Neural cell (in vitro differentiated cells): ENCODE measurements around the gene DBF4B. TPM values are rescaled to one million over a fixed set of nuclear protein-coding genes. Genes with fewer than 3 reads are reported as not detected.

ENCODE experiments used
- H2AFZ ChIP-seq: fragments of 200-600, 300-800 bp; sonication (generic), shearing (Covaris generic); 2 replicates; pipeline ENCODE4 v1.6.0; 2014; ENCODE audit warnings: low read depth, mild to moderate bottlenecking, antibody characterized with exemption, low read length, moderate library complexity
- H3F3A ChIP-seq: fragments of 200-600 bp; shearing (Covaris generic); 2 replicates; pipeline ENCODE4 v1.6.1; 2016; ENCODE audit warnings: mild to moderate bottlenecking, moderate library complexity, mixed read lengths, antibody characterized with exemption, low read length; ENCODE audit not compliant: insufficient read depth, poor library complexity, severe bottlenecking
- H3K27ac ChIP-seq: fragments of 200-600, 300-800 bp; sonication (generic), shearing (Covaris generic); 2 replicates; pipeline ENCODE4 v1.5.1; 2014; ENCODE audit warnings: mild to moderate bottlenecking, low read length, moderate library complexity
- H3K27me3 ChIP-seq: fragments of 300-800, 200-600 bp; sonication (generic), shearing (Covaris generic); 2 replicates; pipeline ENCODE4 v1.6.0; 2014; ENCODE audit warnings: mild to moderate bottlenecking, low read depth, low read length, moderate library complexity; ENCODE audit not compliant: insufficient read depth
- H3K36me3 ChIP-seq: fragments of 300-800, 200-600 bp; sonication (generic), shearing (Covaris generic); 2 replicates; pipeline ENCODE4 v1.5.1; 2014; ENCODE audit warnings: mild to moderate bottlenecking, antibody characterized with exemption, low read length, moderate library complexity; ENCODE audit not compliant: insufficient read depth
- H3K4me2 ChIP-seq: fragments of 300-800, 200-600 bp; sonication (generic), shearing (Covaris generic); 2 replicates; pipeline ENCODE4 v1.6.0; 2014; ENCODE audit warnings: mild to moderate bottlenecking, low read length
- H3K4me3 ChIP-seq: fragments of 300-800, 200-600 bp; sonication (generic), shearing (Covaris generic); 2 replicates; pipeline ENCODE4 v1.5.1; 2014; ENCODE audit warnings: mild to moderate bottlenecking, low read length, moderate library complexity
- H3K79me2 ChIP-seq: fragments of 200-600 bp; shearing (Covaris generic); replicated peaks from 2 replicates; pipeline ENCODE4 v1.6.0; 2014; ENCODE audit warnings: mild to moderate bottlenecking, low read length, moderate library complexity; ENCODE audit not compliant: insufficient read depth
- H3K9ac ChIP-seq: fragments of 300-800, 200-600 bp; sonication (generic), shearing (Covaris generic); 2 replicates; pipeline ENCODE4 v1.6.1; 2016; ENCODE audit warnings: mild to moderate bottlenecking, low read length, mixed read lengths
- H3K9me2 ChIP-seq: fragments of 200-600 bp; shearing (Covaris generic); 2 replicates; pipeline ENCODE4 v1.6.1; 2016; ENCODE audit warnings: mild to moderate bottlenecking, low read length, mixed read lengths; ENCODE audit not compliant: insufficient read depth
- H3K9me3 ChIP-seq: fragments of 200-600, 300-800 bp; sonication (generic), shearing (Covaris generic); 2 replicates; pipeline ENCODE4 v1.6.1; 2016; ENCODE audit warnings: mild to moderate bottlenecking, mixed run types, low read length, moderate library complexity, mixed read lengths
- H4K20me1 ChIP-seq: fragments of 200-600 bp; shearing (Covaris generic); 2 replicates; pipeline ENCODE4 v1.6.1; 2016; ENCODE audit warnings: mild to moderate bottlenecking, mixed run types; ENCODE audit not compliant: insufficient read depth
- CTCF ChIP-seq: fragments of 450-650 bp; IDR thresholded peaks from 2 replicates; pipeline ENCODE4 v1.5.1; 2014; ENCODE audit warnings: antibody characterized with exemption, mild to moderate bottlenecking, moderate library complexity; ENCODE audit not compliant: poor library complexity, severe bottlenecking
- EP300 ChIP-seq: fragments of 450-650 bp; conservative IDR thresholded peaks from 2 replicates; pipeline ENCODE4 v1.6.1; 2014; ENCODE audit warnings: antibody characterized with exemption, mild to moderate bottlenecking, moderate library complexity; ENCODE audit not compliant: poor library complexity, severe bottlenecking
- EZH2 ChIP-seq: fragments of 200-600, 300-800 bp; shearing (Covaris generic), sonication (generic); IDR thresholded peaks from 2 replicates; pipeline ENCODE4 v1.6.1; 2014; ENCODE audit warnings: antibody characterized with exemption, low read length, borderline replicate concordance, mild to moderate bottlenecking; ENCODE audit not compliant: insufficient read depth, poor library complexity, severe bottlenecking
- MXI1 ChIP-seq: fragments of 450-650 bp; conservative IDR thresholded peaks from 2 replicates; pipeline ENCODE4 v1.6.1; 2014; ENCODE audit warnings: antibody characterized with exemption, mild to moderate bottlenecking; ENCODE audit not compliant: poor library complexity, severe bottlenecking
- POLR2AphosphoS5 ChIP-seq: IDR thresholded peaks from 2 replicates; pipeline ENCODE4 v1.6.1; 2012
- RAD21 ChIP-seq: fragments of 450-650 bp; conservative IDR thresholded peaks from 2 replicates; pipeline ENCODE4 v1.6.1; 2014; ENCODE audit warnings: antibody characterized with exemption, mild to moderate bottlenecking, moderate library complexity
- SMC3 ChIP-seq: fragments of 450-650 bp; conservative IDR thresholded peaks from 2 replicates; pipeline ENCODE4 v1.6.1; 2014; ENCODE audit warnings: antibody characterized with exemption, mild to moderate bottlenecking, moderate library complexity; ENCODE audit not compliant: poor library complexity
- TAF1 ChIP-seq: IDR thresholded peaks from 2 replicates; pipeline ENCODE4 v1.6.1; 2012; ENCODE audit warnings: low read depth
- polyA plus RNA-seq: library from polyadenylated mRNA; depleted of rRNA; stranded (reverse); fragments of >200 nt; gene quantifications from 2 replicates; pipeline ENCODE4 v1.2.3, GENCODE V29; 2014
- TF ChIP-seq, protein P1 (sequence below): IDR thresholded peaks from 2 replicates; pipeline ENCODE4 v1.6.1; 2012; ENCODE audit warnings: borderline replicate concordance

The DBF4B gene
- polyA plus RNA-seq, 1 donor from 2014 or later: 10.7 TPM

DNA sequence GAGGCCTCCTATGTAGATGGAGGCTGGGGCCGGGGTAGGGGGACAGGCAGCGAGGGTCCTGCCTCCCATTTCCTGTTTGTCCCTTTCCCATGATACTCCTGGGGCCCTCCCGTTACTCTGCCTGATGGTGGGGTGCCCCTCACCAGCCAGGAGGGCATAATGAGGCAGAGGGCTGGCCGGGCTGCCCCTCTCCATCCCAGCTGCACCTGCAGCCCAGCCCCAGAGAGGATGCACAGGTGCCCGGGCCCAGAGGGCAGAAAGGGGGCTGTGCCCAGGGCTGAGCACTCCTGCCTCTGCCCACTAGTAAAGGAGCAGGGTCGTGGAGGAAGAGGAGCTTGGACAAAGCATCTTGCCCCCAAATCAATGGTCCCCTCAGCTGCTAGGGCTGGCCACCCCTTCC is 60.8 kb downstream of the DBF4B start:
- Histone ChIP-seq H3K27ac (no peak overlapping the region), H3K4me3 (no peak overlapping the region), H4K20me1 (no peaks in the 10 kb centered on the region), H3K79me2 (no peaks in the 10 kb centered on the region), H2AFZ (no peak overlapping the region), H3K27me3 (no peaks in the 10 kb centered on the region), H3K9me3 (no peaks in the 10 kb centered on the region), H3K9ac (no peak overlapping the region), H3K9me2 (no peaks in the 10 kb centered on the region), H3F3A (no peaks in the 10 kb centered on the region), H3K36me3 (no peaks in the 10 kb centered on the region), H3K4me2 (no peak overlapping the region)
- TF ChIP-seq EP300 (no peak), POLR2AphosphoS5 (no peak), SMC3 (no peak), EZH2 (no peak), CTCF (no peak)
- TF ChIP-seq, protein P1, sequence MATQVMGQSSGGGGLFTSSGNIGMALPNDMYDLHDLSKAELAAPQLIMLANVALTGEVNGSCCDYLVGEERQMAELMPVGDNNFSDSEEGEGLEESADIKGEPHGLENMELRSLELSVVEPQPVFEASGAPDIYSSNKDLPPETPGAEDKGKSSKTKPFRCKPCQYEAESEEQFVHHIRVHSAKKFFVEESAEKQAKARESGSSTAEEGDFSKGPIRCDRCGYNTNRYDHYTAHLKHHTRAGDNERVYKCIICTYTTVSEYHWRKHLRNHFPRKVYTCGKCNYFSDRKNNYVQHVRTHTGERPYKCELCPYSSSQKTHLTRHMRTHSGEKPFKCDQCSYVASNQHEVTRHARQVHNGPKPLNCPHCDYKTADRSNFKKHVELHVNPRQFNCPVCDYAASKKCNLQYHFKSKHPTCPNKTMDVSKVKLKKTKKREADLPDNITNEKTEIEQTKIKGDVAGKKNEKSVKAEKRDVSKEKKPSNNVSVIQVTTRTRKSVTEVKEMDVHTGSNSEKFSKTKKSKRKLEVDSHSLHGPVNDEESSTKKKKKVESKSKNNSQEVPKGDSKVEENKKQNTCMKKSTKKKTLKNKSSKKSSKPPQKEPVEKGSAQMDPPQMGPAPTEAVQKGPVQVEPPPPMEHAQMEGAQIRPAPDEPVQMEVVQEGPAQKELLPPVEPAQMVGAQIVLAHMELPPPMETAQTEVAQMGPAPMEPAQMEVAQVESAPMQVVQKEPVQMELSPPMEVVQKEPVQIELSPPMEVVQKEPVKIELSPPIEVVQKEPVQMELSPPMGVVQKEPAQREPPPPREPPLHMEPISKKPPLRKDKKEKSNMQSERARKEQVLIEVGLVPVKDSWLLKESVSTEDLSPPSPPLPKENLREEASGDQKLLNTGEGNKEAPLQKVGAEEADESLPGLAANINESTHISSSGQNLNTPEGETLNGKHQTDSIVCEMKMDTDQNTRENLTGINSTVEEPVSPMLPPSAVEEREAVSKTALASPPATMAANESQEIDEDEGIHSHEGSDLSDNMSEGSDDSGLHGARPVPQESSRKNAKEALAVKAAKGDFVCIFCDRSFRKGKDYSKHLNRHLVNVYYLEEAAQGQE: no peak

DNA sequence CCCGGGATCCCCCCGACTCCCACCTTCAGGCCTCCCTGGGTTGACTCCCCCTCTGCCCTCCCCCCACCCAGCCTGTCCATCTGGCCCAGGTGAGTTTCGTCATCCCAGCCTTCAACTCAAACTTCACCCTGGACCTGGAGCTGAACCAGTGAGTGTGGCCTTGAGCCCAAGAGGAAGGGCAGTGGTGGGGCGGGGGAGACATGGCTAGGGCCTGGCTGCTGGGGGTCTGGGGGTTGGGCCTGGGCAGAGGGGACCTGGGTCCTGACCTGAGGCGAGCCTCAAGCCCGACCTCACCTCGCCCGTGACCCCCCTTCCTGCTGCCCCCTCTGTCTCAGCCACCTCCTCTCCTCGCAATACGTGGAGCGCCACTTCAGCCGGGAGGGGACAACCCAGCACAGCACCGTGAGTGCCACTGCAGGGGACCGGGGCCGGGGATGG is 61.2 kb downstream of the DBF4B start:
- H3K36me3 ChIP-seq: no peaks in the 10 kb centered on the region
- no peak overlapping the region for H2AFZ ChIP-seq
- no peaks in the 10 kb centered on the region for H3F3A ChIP-seq
- H3K4me3 ChIP-seq: no peak overlapping the region
- no peaks in the 10 kb centered on the region for H4K20me1 ChIP-seq
- no peaks in the 10 kb centered on the region for H3K27me3 ChIP-seq
- no peak overlapping the region for H3K27ac ChIP-seq
- H3K4me2 ChIP-seq: no peak overlapping the region
- TF ChIP-seq, protein P1: no peak
- TF ChIP-seq EP300 (no peak), RAD21 (no peak), TAF1 (no peak), EZH2 (no peak), MXI1 (no peak), CTCF (no peak), POLR2AphosphoS5 (no peak), SMC3 (no peak)
- no peak overlapping the region for H3K9ac ChIP-seq
- H3K9me2 ChIP-seq: no peaks in the 10 kb centered on the region
- H3K9me3 ChIP-seq: no peaks in the 10 kb centered on the region
- no peaks in the 10 kb centered on the region for H3K79me2 ChIP-seq
